HepG2 (cell line): ENCODE measurements around the gene ZNF83. TPM values are rescaled to one million over a fixed set of nuclear protein-coding genes. Genes with fewer than 3 reads are reported as not detected.
"Not testable (repeated sequence)": the region's sequence is repeated elsewhere in the genome, so short reads cannot be mapped to it uniquely, and the experiment has no call there.

ENCODE experiments used
- ATAC-seq: fragments of 200-7000 bp; cut with Tn5 transposase; 3 replicates; pipeline ENCODE4 v1.9.1; 2020; ENCODE audit warnings: mild to moderate bottlenecking, moderate library complexity
- BruUV-seq: library from RNA; stranded (reverse); fragments of 400-500 nt; replicated peaks from 2 replicates; lab custom pipeline; 2021; lab: Mats Ljungman, UMichigan
- CTCF ChIA-PET: fragments of 300-600 bp; formaldehyde crosslinking; extraction: SDS; loops from one replicate; lab custom pipeline; 2021; ENCODE audit warnings: low total read pairs, inconsistent platforms, low intra/inter-chr PET ratio; lab: Yijun Ruan, JAX
- POLR2A ChIA-PET: fragments of 350-600 bp; sonication (Branson Sonifier 250); formaldehyde crosslinking; loops from one replicate; lab custom pipeline; 2020; ENCODE audit warnings: antibody characterized with exemption, inconsistent platforms; lab: Yijun Ruan, JAX
- DNase-seq: peaks from one replicate; pipeline ENCODE4 v3.0.0-alpha.2; 2015; ENCODE audit warnings: low spot score
- FAIRE-seq: peaks from 3 replicates; lab custom pipeline; 2011; peaks lifted over from hg19 to GRCh38; lab: Jason Lieb, UNC
- H2AFZ ChIP-seq: one replicate; pipeline ENCODE4 v1.6.1; 2011; ENCODE audit warnings: low read length, inconsistent platforms
- H3K27ac ChIP-seq: fragments of 300-600 bp; 3 replicates; pipeline ENCODE4 v1.8.0; 2011; ENCODE audit warnings: mixed run types, mild to moderate bottlenecking, mixed read lengths, low read length, inconsistent platforms; ENCODE audit not compliant: insufficient read depth; ENCODE audit errors: extremely low read length
- H3K27me3 ChIP-seq, 2 experiments: fragments of 200-600 bp in 1 of 2; 2 replicates in 1 of 2; 3 replicates in 1 of 2; pipeline versions ENCODE4 v1.6.0 to v1.8.0; 2011; ENCODE audit warnings: low read length in 2 of 2, mild to moderate bottlenecking in 2 of 2, moderate library complexity in 2 of 2, inconsistent platforms in 1 of 2; ENCODE audit not compliant: insufficient read depth in 2 of 2, control insufficient read depth in 1 of 2
- H3K36me3 ChIP-seq, 2 experiments: fragments of 200-600 bp in 1 of 2; replicated peaks in 1 of 2; 2 replicates in 1 of 2; 3 replicates in 1 of 2; pipeline versions ENCODE4 v1.5.1 to v1.8.0; 2011; ENCODE audit warnings: low read length in 2 of 2, inconsistent platforms in 1 of 2; ENCODE audit not compliant: insufficient read depth in 2 of 2, control insufficient read depth in 1 of 2
- H3K4me1 ChIP-seq: 2 replicates; pipeline ENCODE4 v1.5.1; 2012; ENCODE audit warnings: low read length, inconsistent platforms; ENCODE audit not compliant: insufficient read depth
- H3K4me2 ChIP-seq: 2 replicates; pipeline ENCODE4 v1.6.0; 2011; ENCODE audit warnings: low read depth, low read length, inconsistent platforms
- H3K4me3 ChIP-seq, 3 experiments: fragments of 200-600 bp in 1 of 3; sonication (generic), shearing (Covaris generic) in 1 of 3; replicated peaks in 1 of 3; 2 replicates each; pipeline ENCODE4 v1.5.1; 2011 to 2016; ENCODE audit warnings: low read length in 3 of 3, inconsistent platforms in 2 of 3, low read depth in 2 of 3, mild to moderate bottlenecking in 2 of 3, control low read depth in 1 of 3, mixed read lengths in 1 of 3; ENCODE audit not compliant: insufficient read depth in 1 of 3
- H3K79me2 ChIP-seq: one replicate; pipeline ENCODE4 v1.6.1; 2011; ENCODE audit warnings: low read length, inconsistent platforms; ENCODE audit not compliant: insufficient read depth
- H3K9ac ChIP-seq: 2 replicates; pipeline ENCODE4 v1.6.0; 2011; ENCODE audit warnings: mild to moderate bottlenecking, low read depth, low read length, inconsistent platforms; ENCODE audit not compliant: insufficient read depth
- H3K9me3 ChIP-seq: 2 replicates; pipeline ENCODE4 v1.5.1; 2012; ENCODE audit warnings: mild to moderate bottlenecking, low read length
- H4K20me1 ChIP-seq: 2 replicates; pipeline ENCODE4 v1.6.0; 2011; ENCODE audit warnings: inconsistent platforms, mild to moderate bottlenecking, low read length, moderate library complexity; ENCODE audit not compliant: insufficient read depth
- BCLAF1 ChIP-seq: fragments of 450-650 bp; IDR thresholded peaks from 2 replicates; pipeline ENCODE4 v1.6.1; 2017; ENCODE audit warnings: mild to moderate bottlenecking
- MEF2D ChIP-seq: sonication (generic); formaldehyde crosslinking; IDR thresholded peaks from 2 replicates; pipeline ENCODE4 v1.5.1; 2020; ENCODE audit warnings: mild to moderate bottlenecking, missing genetic modification reagents
- POLR2AphosphoS5 ChIP-seq: IDR thresholded peaks from 2 replicates; pipeline ENCODE4 v1.6.1; 2012; ENCODE audit warnings: low read depth, low read length
- RARA ChIP-seq: IDR thresholded peaks from 2 replicates; pipeline ENCODE4 v1.6.1; 2016; ENCODE audit warnings: missing genetic modification reagents, missing compliant biosample characterization
- SNAPC2 ChIP-seq: sonication (generic); formaldehyde crosslinking; IDR thresholded peaks from 2 replicates; pipeline ENCODE4 v1.8.1; 2022; ENCODE audit warnings: mild to moderate bottlenecking, missing genetic modification reagents
- ZBTB1 ChIP-seq: sonication (generic); formaldehyde crosslinking; IDR thresholded peaks from 2 replicates; pipeline ENCODE4 v1.4.0; 2020; ENCODE audit warnings: missing genetic modification reagents, borderline replicate concordance
- ZNF136 ChIP-seq: sonication (generic); formaldehyde crosslinking; IDR thresholded peaks from 2 replicates; pipeline ENCODE4 v1.8.1; 2022; ENCODE audit warnings: low read depth, mild to moderate bottlenecking, moderate library complexity, missing genetic modification reagents
- ZNF335 ChIP-seq: sonication (generic); formaldehyde crosslinking; IDR thresholded peaks from 2 replicates; pipeline ENCODE4 v1.4.0; 2020; ENCODE audit warnings: missing genetic modification reagents
- ZNF510 ChIP-seq: sonication (generic); formaldehyde crosslinking; IDR thresholded peaks from 2 replicates; pipeline ENCODE4 v1.4.0; 2020; ENCODE audit warnings: low read depth, mild to moderate bottlenecking, missing genetic modification reagents
- ZNF878 ChIP-seq: sonication (generic); formaldehyde crosslinking; IDR thresholded peaks from 2 replicates; pipeline ENCODE4 v1.8.1; 2023; ENCODE audit warnings: mild to moderate bottlenecking, missing genetic modification reagents, moderate library complexity
- WGBS: methylation state at CpG from one replicate; pipeline ENCODE4 v1.1.6; 2017; ENCODE audit warnings: low lambda C conversion rate; 5-methylcytosine and 5-hydroxymethylcytosine counted together
- in situ Hi-C: cut with HindIII; loops from 2 replicates; pipeline ENCODE4 v1.10.0; 2017; ENCODE audit warnings: low pct_unique_long_range_greater_than_20kb; ENCODE audit not compliant: extremely low pct_ligation_motif_present
- intact Hi-C: fragments of 100-400 bp; cut with micrococcal nuclease; formaldehyde crosslinking; loops from one replicate; pipeline ENCODE4 v1.10.0; 2022; ENCODE audit not compliant: unreplicated experiment
- polyA plus RNA-seq, 8 experiments: library from polyadenylated mRNA; depleted of rRNA in 3 of 8; stranded (reverse) in 7 of 8; unstranded in 1 of 8; fragments of >200 nt; fragmentation: Illumina TruSeq in 4 of 8; extraction: Trizol in 4 of 8; gene quantifications; 2 replicates each; pipeline versions ENCODE4 v1.2.1 to v1.2.3, GENCODE V29; 2011 to 2016; ENCODE audit warnings: low read depth in 4 of 8, missing spikeins in 1 of 8, mixed read lengths in 1 of 8; ENCODE audit not compliant: insufficient read depth in 1 of 8
- total RNA-seq, 5 experiments: library from RNA; depleted of rRNA; stranded (reverse); fragments of >200 nt; fragmentation: Illumina TruSeq; extraction: Trizol; gene quantifications; 2 replicates each; pipeline ENCODE4 v1.2.3, GENCODE V29; 2016; ENCODE audit warnings: low read depth in 1 of 5
- TF ChIP-seq, protein P1 (sequence below): sonication (generic); formaldehyde crosslinking; IDR thresholded peaks from 2 replicates; pipeline ENCODE4 v1.8.0; 2022; ENCODE audit warnings: missing genetic modification reagents, mild to moderate bottlenecking, inconsistent platforms, borderline replicate concordance

Gene ZNF83
- total and polyA plus RNA-seq, 2 of the 13 experiments (the other 11 are each of a cell fraction or from before 2014, with no cell fraction given), result 20.4 to 44.5 TPM

GRCh38 chr19:52687684-52688083 lies 49.5 kb upstream of the ZNF83 start (continued):
- TF ChIP-seq ZNF136, result no peak

DNA sequence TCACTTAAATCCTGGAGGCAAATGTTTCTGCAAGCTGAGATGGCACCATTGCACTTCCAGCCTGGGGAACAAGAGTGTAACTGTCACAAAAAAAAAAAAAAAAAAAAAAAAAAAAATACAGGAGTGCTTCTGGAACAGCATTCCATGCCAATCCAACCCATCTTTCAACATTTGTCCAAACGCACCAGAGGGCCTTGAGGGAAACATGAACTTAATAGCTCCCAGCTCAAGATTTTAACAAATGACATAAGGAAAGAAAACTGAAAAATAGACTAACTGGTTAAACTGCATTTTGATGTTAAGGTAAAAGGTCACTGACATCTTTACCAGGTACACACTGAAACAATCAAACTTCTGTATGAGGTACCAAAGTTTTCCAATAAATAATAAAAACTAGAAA lies 47.7 kb upstream of the ZNF83 start:
- Histone ChIP-seq H3K9me3 (peaks cover 15% of the 10 kb centered on the region; the same call in 1 of the 2 replicates), H3K27me3 (no peaks in the 10 kb centered on the region; a peak in 1 of 5 replicates), H3K79me2 (peaks cover 18% of the 10 kb centered on the region), H3K4me1 (peaks cover 27% of the 10 kb centered on the region), H3K27ac (no peak overlapping the region), H3K9ac (no peak overlapping the region), H3K4me2 (no peak overlapping the region), H4K20me1 (no peaks in the 10 kb centered on the region), H3K36me3 (peaks cover 0 to 5% of the 10 kb centered on the region in 2 experiments; a peak in 1 of 5 replicates), H2AFZ (no peak overlapping the region), H3K4me3 (no peak overlapping the region)
- in situ Hi-C loops, result no loop called here
- no peak for ATAC-seq
- no TSS peak for BruUV-seq
- no peak for FAIRE-seq
- ChIA-PET CTCF (no interaction called here), POLR2A (no interaction called here)
- TF ChIP-seq ZNF878 (CRISPR knock-in tag), result no peak
- no peak for TF ChIP-seq BCLAF1
- TF ChIP-seq ZNF510 (CRISPR knock-in tag), result no peak
- TF ChIP-seq ZBTB1 (CRISPR knock-in tag), result no peak
- no peak for TF ChIP-seq RARA (CRISPR knock-in tag)
- no peak for TF ChIP-seq MEF2D (CRISPR knock-in tag)
- no peak for TF ChIP-seq POLR2AphosphoS5
- TF ChIP-seq, protein P1, sequence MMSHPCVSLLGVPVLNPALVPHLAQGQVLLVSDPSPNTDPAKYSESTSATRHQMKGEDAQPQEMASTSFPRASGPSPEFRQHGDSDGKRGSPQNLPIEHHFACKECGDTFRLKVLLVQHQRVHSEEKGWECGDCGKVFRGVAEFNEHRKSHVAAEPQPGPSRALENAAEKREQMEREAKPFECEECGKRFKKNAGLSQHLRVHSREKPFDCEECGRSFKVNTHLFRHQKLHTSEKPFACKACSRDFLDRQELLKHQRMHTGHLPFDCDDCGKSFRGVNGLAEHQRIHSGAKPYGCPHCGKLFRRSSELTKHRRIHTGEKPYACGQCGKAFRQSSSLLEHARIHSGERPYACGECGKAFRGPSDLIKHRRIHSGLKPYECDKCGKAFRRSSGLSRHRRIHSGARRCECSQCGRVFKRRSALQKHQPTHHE (CRISPR knock-in tag), result no peak
- no peak for TF ChIP-seq ZNF335 (CRISPR knock-in tag)
- no peak for TF ChIP-seq SNAPC2 (CRISPR knock-in tag)
- intact Hi-C loops, result no loop called here
- no peak for DNase-seq
- WGBS, result 92% methylated on average over 1 of the region's 1 CpG

DNA sequence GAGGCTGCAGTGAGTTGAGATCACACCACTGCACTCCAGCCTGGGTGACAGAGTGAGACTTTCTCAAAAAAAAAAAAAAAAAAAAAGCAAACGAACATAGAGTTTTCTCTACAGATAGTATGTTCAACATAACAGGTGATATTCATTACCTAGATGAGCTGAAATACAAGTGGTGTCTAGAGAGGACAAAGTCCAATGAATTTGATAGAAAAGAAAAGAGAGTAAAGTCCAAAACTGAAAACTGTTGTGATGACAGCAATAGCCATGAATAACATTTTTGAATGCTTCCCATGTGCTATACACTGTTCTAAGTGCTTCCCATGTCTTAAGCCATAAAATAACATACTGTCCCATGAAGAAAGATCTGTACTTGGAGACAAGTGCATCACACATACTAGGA lies 43.1 kb upstream of the ZNF83 start:
- H4K20me1 ChIP-seq, H2AFZ ChIP-seq, H3K9ac ChIP-seq, in situ Hi-C loops, H3K36me3 ChIP-seq, intact Hi-C loops, BruUV-seq, FAIRE-seq, H3K27ac ChIP-seq, H3K27me3 ChIP-seq, DNase-seq, H3K4me3 ChIP-seq, CTCF ChIA-PET, ATAC-seq, POLR2A ChIA-PET: not testable (repeated sequence)
- 4% methylated on average over 1 of the region's 1 CpG for WGBS
- peak overlapping the region; percentile 12; the same call in 1 of the 2 replicates for H3K4me2 ChIP-seq
- peaks cover 30% of the 10 kb centered on the region; the same call in 1 of the 2 replicates for H3K9me3 ChIP-seq
- peaks cover 17% of the 10 kb centered on the region for H3K4me1 ChIP-seq
- H3K79me2 ChIP-seq, result peaks cover 22% of the 10 kb centered on the region
